Endothelial cell of umbilical vein (primary cell): ENCODE measurements around the gene DUSP15. TPM values are rescaled to one million over a fixed set of nuclear protein-coding genes. Genes with fewer than 3 reads are reported as not detected.

Experiments
- BruUV-seq: library from RNA; stranded (reverse); fragments of 400-500 nt; replicated peaks from 2 replicates; lab custom pipeline; 2021; lab: Mats Ljungman, UMichigan
- CTCF ChIA-PET: fragments of 300-600, 350-600 bp; sonication (Branson Sonifier 250); formaldehyde crosslinking; loops from one replicate; lab custom pipeline; 2021; ENCODE audit warnings: antibody characterized with exemption, inconsistent platforms; lab: Charles Lee
- POLR2A ChIA-PET: fragments of 300-600, 350-600 bp; sonication (Branson Sonifier 250); formaldehyde crosslinking; loops from one replicate; lab custom pipeline; 2021; ENCODE audit warnings: antibody characterized with exemption, inconsistent platforms; lab: Charles Lee
- DNase-seq: peaks from one replicate; pipeline ENCODE4 v3.0.0-alpha.2; 2011; ENCODE audit warnings: low read depth, low spot score
- FAIRE-seq: peaks from 2 replicates; lab custom pipeline; 2011; peaks lifted over from hg19 to GRCh38; lab: Jason Lieb, UNC
- H2AFZ ChIP-seq: 2 replicates; pipeline ENCODE4 v1.6.0; 2012; ENCODE audit warnings: low read depth, low read length, control low read depth, inconsistent platforms
- H3K27ac ChIP-seq: 2 replicates; pipeline ENCODE4 v1.5.1; 2011; ENCODE audit warnings: low read depth, mild to moderate bottlenecking, control low read depth, low read length, moderate library complexity; ENCODE audit not compliant: insufficient read depth
- H3K27me3 ChIP-seq, 2 experiments: 2 replicates each; pipeline versions ENCODE4 v1.6.0 to v1.6.1; 2011; ENCODE audit warnings: low read length in 2 of 2, mixed read lengths in 1 of 2; ENCODE audit not compliant: control insufficient read depth in 2 of 2, insufficient read depth in 2 of 2
- H3K36me3 ChIP-seq, 2 experiments: 2 replicates in 1 of 2; 3 replicates in 1 of 2; pipeline ENCODE4 v1.5.1; 2011; ENCODE audit warnings: low read length in 2 of 2, mild to moderate bottlenecking in 1 of 2, moderate library complexity in 1 of 2; ENCODE audit not compliant: control insufficient read depth in 2 of 2, insufficient read depth in 2 of 2; ENCODE audit errors: extremely low read depth in 1 of 2
- H3K4me1 ChIP-seq: 3 replicates; pipeline ENCODE4 v1.5.1; 2011; ENCODE audit warnings: mild to moderate bottlenecking, low read length; ENCODE audit not compliant: control insufficient read depth, insufficient read depth; ENCODE audit errors: extremely low read depth
- H3K4me2 ChIP-seq: 2 replicates; pipeline ENCODE4 v1.6.1; 2011; ENCODE audit warnings: low read length, control low read depth, mixed read lengths; ENCODE audit not compliant: insufficient read depth
- H3K4me3 ChIP-seq, 3 experiments: fragments of 200-600 bp in 1 of 3; sonication (generic), shearing (Covaris generic) in 1 of 3; replicated peaks in 1 of 3; 2 replicates each; pipeline ENCODE4 v1.5.1; 2011 to 2016; ENCODE audit warnings: control low read depth in 3 of 3, low read length in 3 of 3, mild to moderate bottlenecking in 2 of 3, inconsistent platforms in 1 of 3, low read depth in 1 of 3, moderate library complexity in 1 of 3; ENCODE audit not compliant: insufficient read depth in 1 of 3
- H3K79me2 ChIP-seq: 2 replicates; pipeline ENCODE4 v1.6.0; 2012; ENCODE audit warnings: low read length, inconsistent platforms; ENCODE audit not compliant: control insufficient read depth, insufficient read depth
- H3K9ac ChIP-seq: replicated peaks from 2 replicates; pipeline ENCODE3; 2011; ENCODE audit warnings: low read length, control low read depth; ENCODE audit not compliant: insufficient read depth; ENCODE audit errors: extremely low read depth
- H3K9me1 ChIP-seq: replicated peaks from 3 replicates; pipeline ENCODE4 v1.6.0; 2011; ENCODE audit warnings: mild to moderate bottlenecking, low read length; ENCODE audit not compliant: control insufficient read depth, insufficient read depth; ENCODE audit errors: extremely low read depth
- H3K9me3 ChIP-seq: replicated peaks from 2 replicates; pipeline ENCODE4 v1.5.1; 2012; ENCODE audit warnings: low read length, inconsistent platforms; ENCODE audit not compliant: control insufficient read depth, insufficient read depth
- H4K20me1 ChIP-seq: replicated peaks from 2 replicates; pipeline ENCODE3; 2011; ENCODE audit warnings: mild to moderate bottlenecking, low read length; ENCODE audit not compliant: control insufficient read depth, insufficient read depth; ENCODE audit errors: extremely low read depth
- CTCF ChIP-seq, 2 donors: IDR thresholded peaks; 1 replicate in 1 of 2; 2 replicates in 1 of 2; pipeline ENCODE4 v1.5.1; 2011; ENCODE audit warnings: low read length in 2 of 2, mild to moderate bottlenecking in 2 of 2, moderate library complexity in 2 of 2, control low read depth in 1 of 2, inconsistent platforms in 1 of 2, low read depth in 1 of 2; ENCODE audit not compliant: insufficient read depth in 1 of 2; ENCODE audit errors: extremely low read depth in 1 of 2
- EZH2 ChIP-seq: IDR thresholded peaks from 2 replicates; pipeline ENCODE4 v1.6.1; 2012; ENCODE audit warnings: borderline replicate concordance, low read depth, mild to moderate bottlenecking, moderate library complexity, low read length, inconsistent platforms; ENCODE audit not compliant: severe bottlenecking
- FOS ChIP-seq: IDR thresholded peaks from 2 replicates; pipeline ENCODE4 v1.6.1; 2011; ENCODE audit warnings: mild to moderate bottlenecking, low read length, moderate library complexity, borderline replicate concordance; ENCODE audit not compliant: insufficient read depth
- GATA2 ChIP-seq: IDR thresholded peaks from 2 replicates; pipeline ENCODE4 v1.7.0; 2011; ENCODE audit warnings: low read depth, mild to moderate bottlenecking, moderate library complexity, mixed read lengths, low read length; ENCODE audit not compliant: insufficient read length, insufficient read depth
- JUN ChIP-seq: IDR thresholded peaks from 2 replicates; pipeline ENCODE4 v1.6.1; 2011; ENCODE audit warnings: borderline replicate concordance, low read depth; ENCODE audit not compliant: insufficient read length, insufficient read depth
- MAX ChIP-seq: IDR thresholded peaks from 2 replicates; pipeline ENCODE4 v1.6.1; 2011; ENCODE audit not compliant: insufficient read depth, insufficient read length
- MYC ChIP-seq: IDR thresholded peaks from one replicate; pipeline ENCODE4 v1.6.1; 2011; ENCODE audit warnings: mild to moderate bottlenecking, low read depth, low read length
- POLR2A ChIP-seq: IDR thresholded peaks from 2 replicates; pipeline ENCODE4 v1.6.1; 2012; ENCODE audit warnings: low read depth, mild to moderate bottlenecking, control low read depth, low read length
- POLR2AphosphoS5 ChIP-seq: IDR thresholded peaks from 2 replicates; pipeline ENCODE4 v1.6.1; 2012; ENCODE audit warnings: low read depth, mild to moderate bottlenecking, control low read depth, low read length, moderate library complexity; ENCODE audit not compliant: insufficient read depth
- dilution Hi-C: fragments of 300-500 bp; cut with MboI; formaldehyde crosslinking; loops from one replicate; pipeline ENCODE4 v1.15.0; 2019; ENCODE audit warnings: low sequenced_read_pairs; ENCODE audit not compliant: extremely low pct_ligation_motif_present
- intact Hi-C: fragments of 100-400 bp; cut with micrococcal nuclease; formaldehyde crosslinking; loops from one replicate; pipeline ENCODE4 v1.10.0; 2022
- polyA plus RNA-seq, 4 experiments: library from polyadenylated mRNA; depleted of rRNA in 3 of 4; stranded (reverse) in 3 of 4; unstranded in 1 of 4; fragments of >200 nt; gene quantifications; 2 replicates each; pipeline versions ENCODE4 v1.2.1 to v1.2.3, GENCODE V29; 2011 to 2012; ENCODE audit warnings: missing spikeins in 1 of 4
- total RNA-seq: library from RNA; stranded (reverse); gene quantifications from 2 replicates; pipeline ENCODE4 v1.2.3, GENCODE V29; 2021

The DUSP15 gene
- total and polyA plus RNA-seq, 2 donors (not counting 3 experiments of a cell fraction or from before 2014, with no cell fraction given), result 0.33 TPM; not detected in 1

GRCh38 chr20:31811796-31812728 is 58.3 kb downstream of the DUSP15 start:
- FAIRE-seq, result peak; percentile 54

GRCh38 chr20:31811198-31811597 is 59.1 kb downstream of the DUSP15 start:
- H4K20me1 ChIP-seq, result no peaks in the 10 kb centered on the region
- H3K4me1 ChIP-seq, result peaks cover 8% of the 10 kb centered on the region
- no peak for DNase-seq
- ChIA-PET POLR2A (no interaction called here), CTCF (interaction anchor here (1.3 to 2.0 kb wide), 2 partner anchors 17 to 87 kb away, joined by 3 to 4 read pairs; no protein-coding TSS in a partner anchor)
- H3K27ac ChIP-seq, result no peak overlapping the region
- H3K27me3 ChIP-seq, result no peaks in the 10 kb centered on the region
- no peaks in the 10 kb centered on the region for H3K9me3 ChIP-seq
- H3K9me1 ChIP-seq, result no peaks in the 10 kb centered on the region
- no peak overlapping the region for H2AFZ ChIP-seq
- dilution Hi-C loops (no loop called here), intact Hi-C loops (no loop called here)
- no peak overlapping the region for H3K4me3 ChIP-seq
- no peaks in the 10 kb centered on the region for H3K36me3 ChIP-seq
- H3K79me2 ChIP-seq, result no peaks in the 10 kb centered on the region
- FAIRE-seq, result no peak
- H3K9ac ChIP-seq, result no peak overlapping the region
- no peak overlapping the region for H3K4me2 ChIP-seq
- BruUV-seq, result no TSS peak
- TF ChIP-seq MYC (no peak), MAX (no peak), POLR2AphosphoS5 (no peak), FOS (no peak), POLR2A (no peak), CTCF (IDR thresholded peaks at IDR 0.05; ENCODE audit: extremely low read depth in 1 of 2, insufficient read depth in 1 of 2, low read depth in 1 of 2, low read length in 2 of 2) (no peak), JUN (no peak), EZH2 (no peak), GATA2 (no peak)

More at GRCh38 chr20:31811796-31812728, 58.3 kb downstream of the DUSP15 start:
- H3K4me3 ChIP-seq, result no peak overlapping the region
- dilution Hi-C loops, result no loop called here
- H2AFZ ChIP-seq, result no peak overlapping the region
- no peaks in the 10 kb centered on the region for H3K36me3 ChIP-seq
- TF ChIP-seq MYC, result no peak
- TF ChIP-seq JUN, result peak; percentile 54
- TF ChIP-seq POLR2A, result no peak
- TF ChIP-seq GATA2, result no peak
- no peak for TF ChIP-seq EZH2
- H3K79me2 ChIP-seq, result no peaks in the 10 kb centered on the region
- no peaks in the 10 kb centered on the region for H3K9me3 ChIP-seq
- H3K27ac ChIP-seq, result no peak overlapping the region
- H3K9me1 ChIP-seq, result no peaks in the 10 kb centered on the region
- H3K4me2 ChIP-seq, result no peak overlapping the region
- H3K27me3 ChIP-seq, result no peaks in the 10 kb centered on the region
- no peaks in the 10 kb centered on the region for H4K20me1 ChIP-seq
- no peak overlapping the region for H3K9ac ChIP-seq
- peaks cover 8% of the 10 kb centered on the region for H3K4me1 ChIP-seq
- ChIA-PET POLR2A (no interaction called here), CTCF (interaction anchor here (0.8 kb wide), 1 partner anchor 11 kb away, joined by 3 read pairs; no protein-coding TSS in a partner anchor)
- DNase-seq, result peak; percentile 69
- BruUV-seq, result no TSS peak
- intact Hi-C loops, result no loop called here
